Measurements from ENCODE around the gene RFT1.

Gene RFT1

GRCh38 chr3:53126601-53127000 is 3.6 kb downstream of the RFT1 start:
- DNase-seq (ENCODE audit: low read depth) = no peak

GRCh38 chr3:53123953-53124352 is 6.3 kb downstream of the RFT1 start:
- no peak for DNase-seq (ENCODE audit: low read depth)

GRCh38 chr3:53123510-53123909 is 6.7 kb downstream of the RFT1 start:
- no peak for DNase-seq (ENCODE audit: low read depth)

GRCh38 chr3:53122933-53123305 is 7.3 kb downstream of the RFT1 start:
- DNase-seq (ENCODE audit: low read depth) = no peak

GRCh38 chr3:53122255-53122932 is 7.8 kb downstream of the RFT1 start:
- DNase-seq (ENCODE audit: low read depth) = no peak

- DNase-seq (ENCODE audit: low read depth) = no peak
These were observed 9.9 kb downstream of the RFT1 start for GRCh38 chr3:53120336-53120735.

GRCh38 chr3:53116956-53117355 is 13.3 kb downstream of the RFT1 start:
- no peak for DNase-seq (ENCODE audit: low read depth)

GRCh38 chr3:53114412-53115074 is 15.7 kb downstream of the RFT1 start:
- peak; percentile 77 for DNase-seq (ENCODE audit: low read depth)

GRCh38 chr3:53114011-53114400 is 16.2 kb downstream of the RFT1 start:
- peak; percentile 52 for DNase-seq (ENCODE audit: low read depth)

GRCh38 chr3:53113293-53114010 is 16.8 kb downstream of the RFT1 start:
- DNase-seq (ENCODE audit: low read depth) = no peak

GRCh38 chr3:53111822-53112221 is 18.4 kb downstream of the RFT1 start:
- DNase-seq (ENCODE audit: low read depth) = no peak

- DNase-seq (ENCODE audit: low read depth) = no peak
These were observed 20.1 kb downstream of the RFT1 start for GRCh38 chr3:53109891-53110771.

- peak; percentile 56 for DNase-seq (ENCODE audit: low read depth)
These were observed 21.0 kb downstream of the RFT1 start for GRCh38 chr3:53109190-53109589.

GRCh38 chr3:53104762-53105161 is 25.5 kb downstream of the RFT1 start:
- no peak for DNase-seq (ENCODE audit: low read depth)

GRCh38 chr3:53103397-53104296 is 26.6 kb downstream of the RFT1 start:
- DNase-seq (ENCODE audit: low read depth) = no peak

GRCh38 chr3:53102601-53103147 is 27.6 kb downstream of the RFT1 start:
- DNase-seq (ENCODE audit: low read depth) = no peak

- DNase-seq (ENCODE audit: low read depth) = no peak
These were observed 28.3 kb downstream of the RFT1 start for GRCh38 chr3:53101956-53102355.

GRCh38 chr3:53100818-53101466 is 29.3 kb downstream of the RFT1 start:
- no peak for DNase-seq (ENCODE audit: low read depth)

GRCh38 chr3:53097887-53098286 is 32.3 kb downstream of the RFT1 start:
- DNase-seq (ENCODE audit: low read depth) = no peak

GRCh38 chr3:53092942-53093341 is 37.3 kb downstream of the RFT1 start:
- DNase-seq (ENCODE audit: low read depth) = no peak

Measured in HS-5 (cell line).